PC-9 (cell line): Measurements from ENCODE around the gene KCNE2.
"Not testable (repeated sequence)": the region's sequence is repeated elsewhere in the genome, so short reads cannot be mapped to it uniquely, and the experiment has no call there.

Source experiments
- EZH2 ChIP-seq: fragments of 200-600 bp; sonication (generic); IDR thresholded peaks from 2 replicates; pipeline ENCODE4 v1.8.0; 2017; ENCODE audit warnings: antibody characterized with exemption, low read depth
- TF ChIP-seq, protein P1 (sequence below): fragments of 200-600 bp; sonication (generic); conservative IDR thresholded peaks from 2 replicates; pipeline ENCODE4 v1.6.1; 2017; ENCODE audit warnings: mixed run types, antibody characterized with exemption, mild to moderate bottlenecking, moderate library complexity

DNA sequence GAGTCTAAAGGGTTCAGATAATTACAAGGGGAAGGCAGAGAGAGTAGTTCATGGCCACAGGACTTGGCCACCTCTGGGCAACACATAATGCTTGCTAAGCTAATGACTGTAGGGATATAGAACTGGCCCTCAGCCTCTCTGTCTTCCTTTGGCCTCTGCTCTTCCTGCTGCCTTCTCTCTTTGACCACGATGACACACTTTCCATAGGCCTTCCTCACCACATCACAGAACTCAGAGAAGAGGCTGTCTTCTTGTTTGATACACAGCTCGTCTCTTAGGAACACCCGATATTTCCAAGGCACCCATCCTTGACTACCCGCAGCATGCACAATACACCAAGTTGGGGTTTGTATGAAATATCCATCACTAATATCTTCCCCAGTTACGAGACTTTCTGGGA lies 36.7 kb downstream of the KCNE2 start:
- TF ChIP-seq, protein P1, sequence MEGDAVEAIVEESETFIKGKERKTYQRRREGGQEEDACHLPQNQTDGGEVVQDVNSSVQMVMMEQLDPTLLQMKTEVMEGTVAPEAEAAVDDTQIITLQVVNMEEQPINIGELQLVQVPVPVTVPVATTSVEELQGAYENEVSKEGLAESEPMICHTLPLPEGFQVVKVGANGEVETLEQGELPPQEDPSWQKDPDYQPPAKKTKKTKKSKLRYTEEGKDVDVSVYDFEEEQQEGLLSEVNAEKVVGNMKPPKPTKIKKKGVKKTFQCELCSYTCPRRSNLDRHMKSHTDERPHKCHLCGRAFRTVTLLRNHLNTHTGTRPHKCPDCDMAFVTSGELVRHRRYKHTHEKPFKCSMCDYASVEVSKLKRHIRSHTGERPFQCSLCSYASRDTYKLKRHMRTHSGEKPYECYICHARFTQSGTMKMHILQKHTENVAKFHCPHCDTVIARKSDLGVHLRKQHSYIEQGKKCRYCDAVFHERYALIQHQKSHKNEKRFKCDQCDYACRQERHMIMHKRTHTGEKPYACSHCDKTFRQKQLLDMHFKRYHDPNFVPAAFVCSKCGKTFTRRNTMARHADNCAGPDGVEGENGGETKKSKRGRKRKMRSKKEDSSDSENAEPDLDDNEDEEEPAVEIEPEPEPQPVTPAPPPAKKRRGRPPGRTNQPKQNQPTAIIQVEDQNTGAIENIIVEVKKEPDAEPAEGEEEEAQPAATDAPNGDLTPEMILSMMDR: not testable (repeated sequence)
- not testable (repeated sequence) for TF ChIP-seq EZH2
